ENCODE results near the gene AMOT.

Gene AMOT

DNA sequence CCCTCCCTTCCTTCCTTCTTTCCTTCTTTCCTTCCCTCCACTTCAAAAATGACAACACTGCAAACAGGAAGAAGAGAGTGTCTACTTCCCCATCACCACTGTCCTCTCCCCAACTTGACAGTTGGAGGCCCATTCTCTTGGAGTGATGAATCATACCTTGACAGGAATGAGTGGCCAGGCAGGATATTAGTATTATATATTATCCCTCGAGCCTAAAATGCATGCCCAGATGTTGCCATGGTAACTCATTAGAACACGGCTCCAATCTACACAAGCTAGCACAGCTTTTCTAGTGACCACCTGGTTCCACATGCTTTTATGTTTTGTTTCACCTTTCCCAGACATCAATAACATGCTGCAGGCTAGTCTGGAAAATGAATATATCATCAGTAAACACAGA, 89.6 kb downstream of the AMOT start:
- TF ChIP-seq, protein P1, sequence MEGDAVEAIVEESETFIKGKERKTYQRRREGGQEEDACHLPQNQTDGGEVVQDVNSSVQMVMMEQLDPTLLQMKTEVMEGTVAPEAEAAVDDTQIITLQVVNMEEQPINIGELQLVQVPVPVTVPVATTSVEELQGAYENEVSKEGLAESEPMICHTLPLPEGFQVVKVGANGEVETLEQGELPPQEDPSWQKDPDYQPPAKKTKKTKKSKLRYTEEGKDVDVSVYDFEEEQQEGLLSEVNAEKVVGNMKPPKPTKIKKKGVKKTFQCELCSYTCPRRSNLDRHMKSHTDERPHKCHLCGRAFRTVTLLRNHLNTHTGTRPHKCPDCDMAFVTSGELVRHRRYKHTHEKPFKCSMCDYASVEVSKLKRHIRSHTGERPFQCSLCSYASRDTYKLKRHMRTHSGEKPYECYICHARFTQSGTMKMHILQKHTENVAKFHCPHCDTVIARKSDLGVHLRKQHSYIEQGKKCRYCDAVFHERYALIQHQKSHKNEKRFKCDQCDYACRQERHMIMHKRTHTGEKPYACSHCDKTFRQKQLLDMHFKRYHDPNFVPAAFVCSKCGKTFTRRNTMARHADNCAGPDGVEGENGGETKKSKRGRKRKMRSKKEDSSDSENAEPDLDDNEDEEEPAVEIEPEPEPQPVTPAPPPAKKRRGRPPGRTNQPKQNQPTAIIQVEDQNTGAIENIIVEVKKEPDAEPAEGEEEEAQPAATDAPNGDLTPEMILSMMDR (IDR thresholded peaks at IDR 0.05; ENCODE audit: control extremely low read depth, extremely low read depth, low read depth, missing control alignments) = no peak
- no peak for DNase-seq (ENCODE audit: extremely low spot score)
- CTCF ChIA-PET = no interaction called here
- POLR2A ChIA-PET = no interaction called here

DNA sequence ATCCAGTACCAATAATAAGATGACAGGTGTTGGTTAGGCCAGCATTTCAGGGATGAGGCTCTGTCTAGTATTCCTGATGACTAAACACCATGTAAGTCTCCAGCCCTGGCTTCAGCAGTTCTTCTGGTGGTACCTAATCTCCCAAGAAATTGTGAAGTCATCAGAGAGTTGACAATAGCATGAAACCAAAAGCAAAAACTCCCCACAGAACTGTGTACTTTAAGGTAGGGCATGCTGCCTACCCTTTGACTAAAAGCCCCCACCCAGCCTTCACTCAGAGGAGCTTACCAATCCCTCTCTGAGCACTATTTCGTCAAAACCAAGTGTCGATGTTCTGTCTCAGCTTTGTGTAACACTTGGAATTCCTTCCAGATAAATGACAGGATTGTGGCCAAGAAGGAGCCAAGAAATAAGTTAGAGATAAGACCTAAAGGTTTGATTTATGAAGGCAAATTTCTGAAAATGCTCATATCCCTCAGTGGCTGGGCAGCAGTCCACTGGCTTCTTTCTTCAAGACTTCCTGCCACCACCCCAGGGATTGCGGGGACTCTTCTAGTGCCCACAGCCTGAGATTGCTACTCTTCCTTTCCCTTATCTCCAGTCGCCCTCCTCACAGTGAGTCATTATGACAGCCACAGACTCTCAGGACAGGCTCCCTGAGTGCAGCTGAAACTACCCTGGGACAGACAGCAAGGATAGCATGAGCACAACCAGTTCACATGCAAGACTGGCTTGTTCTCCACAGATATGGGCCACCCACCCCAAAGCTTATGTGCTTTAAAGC, 93.6 kb downstream of the AMOT start:
- CTCF ChIA-PET = no interaction called here
- POLR2A ChIA-PET = no interaction called here
- TF ChIP-seq, protein P1 (IDR thresholded peaks at IDR 0.05; ENCODE audit: control extremely low read depth, extremely low read depth, low read depth, missing control alignments) = no peak
- no peak for DNase-seq (ENCODE audit: extremely low spot score)

DNA sequence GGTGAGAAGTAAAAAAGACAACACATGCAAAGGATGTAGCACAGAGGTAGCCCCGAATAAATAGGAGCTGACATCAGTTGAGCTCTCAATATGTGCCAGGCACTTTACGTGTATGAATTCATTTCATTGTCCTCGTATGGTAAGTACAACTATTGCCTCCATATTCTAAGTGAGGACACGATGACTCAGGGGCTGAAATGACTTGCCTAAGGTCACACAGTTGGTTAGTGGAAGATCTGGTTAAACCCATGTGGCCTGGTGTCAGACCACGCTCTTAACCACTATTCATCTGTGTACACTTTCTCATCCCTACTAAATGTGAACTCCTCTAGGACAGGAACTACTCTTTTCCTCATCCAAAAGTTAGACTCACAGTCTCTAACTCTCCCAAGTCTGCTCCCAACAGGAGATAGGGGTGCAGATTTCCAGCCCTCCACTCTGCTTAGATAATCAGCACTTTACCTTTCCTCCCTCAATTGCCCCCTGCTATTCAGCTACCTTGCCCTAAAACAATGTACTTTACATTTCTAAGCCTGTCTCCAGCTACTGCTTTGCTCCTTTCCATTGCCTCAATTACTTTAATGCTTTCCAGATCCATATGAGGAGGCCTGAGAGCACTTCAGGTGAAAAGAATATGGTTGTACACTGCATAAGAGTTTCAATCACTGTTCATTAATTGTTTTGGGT, 102.1 kb downstream of the AMOT start:
- TF ChIP-seq, protein P1 (IDR thresholded peaks at IDR 0.05; ENCODE audit: control extremely low read depth, extremely low read depth, low read depth, missing control alignments) = no peak
- ChIA-PET POLR2A (no interaction called here), CTCF (no interaction called here)
- DNase-seq (ENCODE audit: extremely low spot score) = no peak

DNA sequence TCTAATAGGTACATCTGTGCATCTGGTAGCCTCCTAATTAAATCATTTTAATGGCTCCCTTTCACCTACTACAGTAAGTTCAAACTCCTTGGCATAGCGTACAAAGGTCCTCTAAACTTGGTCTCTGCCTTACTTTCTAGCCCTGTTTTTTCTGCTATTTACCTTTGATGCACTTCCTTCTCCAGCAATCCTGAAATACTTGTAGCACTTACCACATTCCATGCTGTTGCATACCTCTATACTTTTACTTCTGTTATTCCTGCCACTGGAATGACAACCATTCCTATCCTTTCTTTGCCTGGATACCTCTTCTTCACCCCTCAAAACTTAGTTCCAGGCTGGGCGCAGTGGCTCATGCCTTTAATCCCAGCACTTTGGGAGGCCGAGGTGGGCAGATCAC, 104.3 kb downstream of the AMOT start:
- DNase-seq (ENCODE audit: extremely low spot score) = no peak
- ChIA-PET POLR2A (no interaction called here), CTCF (no interaction called here)
- TF ChIP-seq, protein P1 (IDR thresholded peaks at IDR 0.05; ENCODE audit: control extremely low read depth, extremely low read depth, low read depth, missing control alignments) = no peak

DNA sequence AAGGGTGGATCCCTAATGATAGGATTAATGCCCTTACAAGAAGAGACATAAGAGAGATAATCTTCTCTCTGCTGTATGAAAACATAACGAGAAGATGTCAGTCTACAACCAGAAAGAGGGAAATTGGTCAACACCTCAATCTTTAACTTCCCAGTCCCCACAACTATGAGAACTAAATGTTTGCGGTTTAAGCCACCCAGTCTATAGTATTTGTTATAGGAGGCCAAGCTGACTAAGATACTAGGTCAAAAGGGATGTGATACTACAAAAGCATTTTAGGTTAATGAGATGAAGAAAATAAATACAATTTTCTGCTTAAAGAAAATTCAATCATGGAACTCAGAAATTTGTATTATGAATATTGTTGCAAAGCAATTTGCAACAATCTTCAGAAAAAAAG, 105.5 kb downstream of the AMOT start:
- ChIA-PET POLR2A (no interaction called here), CTCF (no interaction called here)
- TF ChIP-seq, protein P1 (IDR thresholded peaks at IDR 0.05; ENCODE audit: control extremely low read depth, extremely low read depth, low read depth, missing control alignments) = no peak
- DNase-seq (ENCODE audit: extremely low spot score) = no peak

DNA sequence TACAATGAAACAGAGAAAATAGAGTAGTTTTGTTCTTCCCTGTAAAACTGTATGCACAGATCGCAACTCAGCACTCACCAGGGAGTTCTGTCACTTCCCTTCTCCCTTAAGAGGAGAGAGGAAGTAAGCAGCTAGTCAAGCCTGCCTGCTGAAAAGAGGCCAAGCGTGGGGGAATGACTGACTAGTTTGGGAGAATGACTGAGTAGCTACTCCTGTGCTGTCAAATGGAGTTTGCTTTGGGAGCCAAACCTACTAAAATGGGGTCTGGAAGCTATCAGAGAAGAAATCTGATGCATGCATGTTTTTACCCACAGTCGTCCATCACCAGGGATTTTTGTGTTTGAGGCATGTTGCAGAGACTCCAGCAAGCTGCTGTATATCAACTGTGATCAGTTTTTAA, 106.3 kb downstream of the AMOT start:
- TF ChIP-seq, protein P1 (IDR thresholded peaks at IDR 0.05; ENCODE audit: control extremely low read depth, extremely low read depth, low read depth, missing control alignments) = no peak
- no peak for DNase-seq (ENCODE audit: extremely low spot score)
- ChIA-PET CTCF (no interaction called here), POLR2A (no interaction called here)
